HG02571 (cell line): ENCODE data around the gene ITIH5.

ENCODE experiments used
- ATAC-seq: cut with Tn5 transposase; IDR thresholded peaks from one replicate; pipeline ENCODE4 v1.9.1; 2021; ENCODE audit warnings: mild to moderate bottlenecking, moderate library complexity; ENCODE audit not compliant: unreplicated experiment

The ITIH5 gene

GRCh38 chr10:7635408-7636125, 31.2 kb downstream of the ITIH5 start:
- no peak for ATAC-seq

DNA sequence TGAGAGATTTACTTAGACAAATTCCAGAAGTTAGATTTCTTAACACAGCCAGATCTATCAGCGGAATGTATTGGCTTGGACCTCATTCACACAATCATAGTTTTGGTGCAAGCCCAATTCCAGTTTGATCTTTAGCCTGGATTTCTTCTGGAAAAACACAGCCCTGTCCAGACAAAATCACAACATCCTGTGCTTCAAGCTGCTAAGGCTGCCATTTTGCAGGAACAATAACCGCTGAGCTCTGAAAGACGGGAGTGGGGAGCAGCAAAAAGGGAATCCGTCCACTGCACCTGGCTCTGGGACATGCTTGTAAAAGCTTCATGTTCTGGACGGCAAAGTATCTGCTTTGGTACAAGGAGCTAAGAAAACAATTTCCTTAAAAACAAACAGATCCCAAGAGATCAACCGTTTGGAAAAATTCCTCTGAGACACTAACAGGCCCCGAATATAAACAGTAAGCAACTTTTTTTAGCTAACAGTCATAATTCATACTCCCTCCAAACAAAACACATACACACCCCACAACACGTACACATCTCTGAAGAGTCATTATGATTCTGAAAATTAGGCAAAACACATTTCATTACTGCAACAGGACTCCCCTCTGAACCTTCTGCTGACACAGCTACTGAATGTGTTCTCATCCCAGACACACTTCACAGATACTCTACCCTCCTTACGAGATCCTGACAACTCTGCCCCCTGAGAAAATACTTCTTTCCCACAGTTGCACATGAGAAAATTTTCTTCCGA, 32.4 kb downstream of the ITIH5 start:
- no peak for ATAC-seq

DNA sequence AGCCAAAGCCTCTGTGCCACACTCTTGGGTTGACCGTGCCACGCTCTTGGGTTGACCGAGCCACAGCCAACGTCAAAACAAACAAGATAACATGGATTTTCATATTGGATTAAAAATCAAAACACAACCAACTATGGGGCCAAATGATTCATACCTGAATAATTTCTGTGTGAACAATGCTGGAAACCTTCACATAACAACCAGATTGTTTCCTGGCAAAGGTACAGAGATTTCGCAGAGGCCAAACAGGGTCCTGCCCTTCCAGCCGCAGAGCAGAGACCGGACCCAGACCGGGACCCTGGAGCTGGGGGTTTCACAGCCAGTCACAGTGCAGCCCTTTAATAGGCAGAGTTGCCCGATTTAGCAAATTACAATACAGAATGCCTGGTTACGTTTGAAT, 40.5 kb downstream of the ITIH5 start:
- ATAC-seq, result no peak

- no peak for ATAC-seq
Measured at GRCh38 chr10:7625836-7626235, 40.9 kb downstream of the ITIH5 start.

GRCh38 chr10:7625009-7625408, 41.8 kb downstream of the ITIH5 start:
- no peak for ATAC-seq

GRCh38 chr10:7622969-7623368, 43.8 kb downstream of the ITIH5 start:
- no peak for ATAC-seq

DNA sequence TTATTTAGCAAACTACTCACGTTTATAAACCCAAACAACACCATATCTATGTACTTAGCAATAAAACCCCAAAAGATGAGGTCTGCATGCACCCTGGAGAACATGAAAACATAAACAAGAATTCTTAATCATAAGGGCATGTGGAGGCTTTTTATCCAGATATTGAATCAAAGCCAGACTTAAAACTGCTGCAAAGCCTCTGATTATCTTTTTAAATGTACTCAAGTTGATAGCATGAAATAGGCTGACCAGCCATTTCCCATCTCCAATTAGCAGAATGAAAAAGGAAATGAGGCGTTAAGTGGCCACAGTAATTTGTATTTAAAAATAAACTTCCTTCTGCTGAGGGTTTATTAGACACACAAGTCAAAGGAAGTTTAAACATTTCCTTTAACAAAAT, 48.3 kb downstream of the ITIH5 start:
- no peak for ATAC-seq

DNA sequence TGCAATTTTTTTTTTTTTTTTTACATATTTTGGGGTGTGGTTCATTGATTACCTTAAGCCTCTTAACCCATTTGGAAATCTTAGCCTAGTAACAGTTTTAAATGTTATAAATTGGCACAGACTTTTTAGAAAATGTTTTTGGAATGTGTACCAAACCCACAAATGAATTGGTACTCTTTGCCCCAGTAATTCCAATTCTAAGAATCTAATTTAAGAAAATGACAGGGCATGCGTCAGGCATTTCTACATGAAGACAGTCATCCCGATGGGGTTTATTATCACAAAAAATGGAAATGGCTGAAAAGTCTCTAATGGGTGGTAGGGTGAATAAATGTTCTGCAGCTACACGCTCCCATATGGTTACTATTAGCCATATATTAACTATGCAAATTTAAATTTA, 54.9 kb downstream of the ITIH5 start:
- ATAC-seq, result no peak

DNA sequence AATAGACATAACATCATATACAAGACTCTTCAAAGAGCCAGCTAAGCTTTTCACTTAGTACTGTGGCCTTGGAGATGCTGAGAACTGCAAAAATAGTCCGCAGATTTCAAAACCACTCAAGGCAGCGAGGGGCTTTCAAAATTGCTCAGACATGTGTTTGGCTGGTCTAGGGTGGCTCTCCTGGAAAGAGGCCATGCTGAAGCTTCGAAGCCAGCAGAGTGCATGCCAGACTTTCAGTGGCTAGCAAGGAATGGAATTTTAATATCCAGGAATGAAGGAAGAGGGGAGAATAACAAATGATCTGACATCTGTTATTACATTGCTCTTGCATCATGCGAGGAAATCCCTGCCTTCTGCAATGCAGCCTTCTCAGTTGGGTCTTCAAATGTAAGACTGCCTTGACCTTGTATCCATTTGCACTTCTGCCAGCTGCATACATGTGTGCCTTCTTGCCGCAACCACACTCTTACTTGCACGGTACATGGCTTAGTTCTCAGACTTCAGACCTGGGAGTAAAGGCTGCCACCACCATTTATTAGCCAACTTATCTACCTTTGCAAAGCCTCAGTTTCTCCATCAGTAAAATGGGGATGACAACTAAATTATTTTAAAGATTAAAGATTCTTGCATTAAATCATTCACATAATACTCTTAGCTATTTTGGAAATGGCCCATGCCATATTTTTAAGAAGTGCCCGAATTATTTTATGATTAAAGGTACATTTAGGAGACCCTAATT, 55.9 kb downstream of the ITIH5 start:
- ATAC-seq, result no peak

DNA sequence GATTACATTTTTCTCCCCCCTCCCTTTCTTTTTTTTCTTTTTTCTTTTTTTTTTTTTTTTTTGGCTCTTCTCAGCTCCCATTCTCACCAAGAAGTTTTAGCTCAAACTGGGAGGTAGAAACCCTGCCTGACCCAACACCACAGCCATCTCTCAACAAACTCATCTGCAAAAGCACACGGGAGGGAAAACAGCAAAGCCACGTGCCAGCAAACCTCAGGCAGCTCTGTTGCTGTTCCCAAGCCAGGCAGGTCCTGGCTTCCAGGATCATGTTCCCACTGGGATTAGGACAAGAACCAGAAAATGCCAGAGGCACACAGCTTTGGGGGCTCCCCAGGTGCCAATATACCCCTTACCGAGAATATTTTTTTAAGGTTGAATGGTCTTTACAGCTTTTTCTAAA, 56.7 kb downstream of the ITIH5 start:
- no peak for ATAC-seq

- ATAC-seq, result no peak
Measured at GRCh38 chr10:7609556-7609955, 57.2 kb downstream of the ITIH5 start.

- ATAC-seq, result no peak
Measured at GRCh38 chr10:7608001-7608400, 58.8 kb downstream of the ITIH5 start.

GRCh38 chr10:7606951-7607404, 59.8 kb downstream of the ITIH5 start:
- no peak for ATAC-seq

DNA sequence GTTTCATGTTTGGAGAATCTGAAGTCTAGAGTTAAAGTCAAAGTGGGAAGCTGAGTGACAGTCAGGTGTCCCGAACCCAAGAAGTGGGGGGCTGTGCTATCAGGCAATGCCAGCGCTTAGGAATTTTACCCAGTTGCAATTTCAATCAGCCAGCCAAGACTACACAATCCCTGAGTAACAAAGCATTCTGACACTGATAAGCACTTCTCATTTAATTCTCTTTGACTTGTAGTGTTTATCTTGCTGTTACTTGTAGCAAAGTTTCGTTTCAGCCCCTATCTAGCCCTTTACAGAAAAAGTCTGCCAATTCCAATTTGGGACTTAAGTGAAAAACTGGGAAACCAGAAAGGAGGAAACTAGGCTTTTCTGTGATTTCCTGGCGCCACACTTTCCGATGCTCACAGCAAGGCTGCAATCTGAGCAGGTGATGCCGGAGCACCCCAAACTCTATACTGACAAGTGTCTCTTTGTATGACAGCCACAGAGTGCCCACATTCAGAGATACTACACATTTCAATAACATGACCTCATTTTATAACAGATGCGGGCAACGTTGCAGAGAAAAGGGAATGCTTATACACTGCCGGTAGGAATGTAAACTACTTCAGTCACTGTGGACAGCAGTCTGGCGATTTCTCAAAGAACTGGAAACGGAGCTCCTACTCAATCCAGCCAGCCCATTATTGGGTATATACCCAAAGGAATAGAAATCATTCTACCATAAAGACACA, 61.0 kb downstream of the ITIH5 start:
- no peak for ATAC-seq

DNA sequence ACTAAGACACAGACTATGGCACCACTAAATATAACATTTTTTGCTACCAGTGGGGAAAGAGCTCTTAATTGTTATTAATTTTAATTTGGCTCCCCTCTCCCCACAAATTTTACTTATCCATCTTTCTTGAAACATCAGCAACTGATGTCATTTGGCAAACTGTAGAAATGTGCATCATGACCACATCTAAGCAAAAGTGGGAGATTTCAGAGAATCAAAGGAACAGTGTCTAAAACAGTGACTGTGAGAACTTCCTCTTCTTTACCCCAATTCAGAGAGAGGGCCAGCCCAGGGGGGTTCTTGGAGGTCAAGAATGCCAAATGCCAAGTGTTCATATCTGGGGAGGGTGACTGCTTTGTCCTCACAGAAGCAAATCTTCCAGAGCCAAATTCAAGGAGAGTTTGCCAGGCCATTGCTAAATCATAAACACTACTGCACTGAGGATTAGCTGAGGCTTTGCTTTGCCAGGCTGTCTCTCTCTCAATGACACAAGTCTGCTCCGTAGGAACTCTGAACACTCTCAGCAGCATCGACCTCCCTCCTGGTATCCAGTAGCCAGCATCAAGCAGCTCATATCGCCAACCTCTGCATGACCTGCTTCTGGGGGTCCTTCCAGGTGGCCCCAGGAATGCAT, 65.6 kb downstream of the ITIH5 start:
- ATAC-seq, result no peak

GRCh38 chr10:7598771-7599170, 68.0 kb downstream of the ITIH5 start:
- ATAC-seq, result no peak

- ATAC-seq, result no peak
Measured at GRCh38 chr10:7596356-7596755, 70.4 kb downstream of the ITIH5 start.

DNA sequence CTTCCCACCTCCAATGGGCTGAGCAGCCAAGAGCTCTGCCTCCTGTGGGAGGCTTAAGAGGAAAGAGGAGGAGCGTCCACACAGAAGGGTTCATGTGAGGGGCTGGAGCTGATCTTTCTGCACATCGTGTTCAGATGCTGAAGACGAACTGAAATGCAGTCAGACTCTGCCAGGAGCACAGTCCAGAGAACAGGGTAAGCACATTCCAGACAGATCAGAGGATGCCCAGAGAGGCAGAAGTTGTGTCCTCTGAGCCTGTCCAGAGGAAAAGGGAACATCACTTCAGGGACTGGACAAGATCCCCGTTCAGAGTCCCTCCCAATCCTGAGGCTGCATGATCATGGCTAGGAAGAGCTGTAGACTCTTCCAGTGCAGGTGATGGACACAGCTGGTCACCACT, 72.9 kb downstream of the ITIH5 start:
- no peak for ATAC-seq

GRCh38 chr10:7593063-7593462, 73.7 kb downstream of the ITIH5 start:
- no peak for ATAC-seq

DNA sequence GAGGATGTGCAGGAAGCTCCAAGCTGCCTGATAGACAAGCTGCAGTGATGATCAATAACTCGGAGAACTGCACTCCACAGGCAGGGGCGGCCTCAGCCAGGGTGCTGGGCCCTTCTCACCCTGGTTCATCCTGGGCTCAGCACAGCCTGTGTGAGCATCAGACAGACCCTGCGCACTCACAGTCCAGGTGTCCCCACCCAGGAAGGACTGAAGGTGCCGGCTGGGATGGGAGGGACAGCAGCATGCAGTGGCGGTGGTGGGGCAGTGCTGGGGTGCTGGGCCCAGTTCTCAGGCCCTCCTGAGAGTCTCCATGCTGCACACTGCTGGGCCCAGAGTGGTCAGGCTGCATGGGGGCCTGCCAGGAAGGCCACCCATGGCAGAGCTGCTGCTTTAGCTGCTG, 74.1 kb downstream of the ITIH5 start:
- ATAC-seq, result no peak

DNA sequence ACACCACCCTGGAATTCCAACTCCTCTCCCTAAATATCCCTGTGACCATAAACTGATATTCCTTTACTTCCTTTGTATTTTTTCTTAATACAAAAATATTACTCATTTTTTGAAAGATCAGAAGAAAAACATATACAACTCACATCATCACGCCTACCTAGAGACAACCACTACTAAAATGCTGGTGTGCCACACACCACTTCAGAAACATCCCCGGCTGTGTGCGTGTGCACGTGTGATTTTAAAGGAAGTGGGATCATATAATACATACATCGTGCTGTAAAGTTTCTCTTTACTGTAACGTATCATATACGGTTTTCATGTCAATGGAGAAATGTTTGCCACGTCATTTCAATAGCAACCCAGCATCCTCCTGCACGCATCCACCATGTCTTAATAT, 76.5 kb downstream of the ITIH5 start:
- ATAC-seq, result no peak
